Measurements from ENCODE around the gene MXRA7.

The MXRA7 gene

GRCh38 chr17:76697702-76698465 is 12.9 kb downstream of the MXRA7 start:
- H3K36me3 ChIP-seq (ENCODE audit: control insufficient read depth, insufficient read depth, low read length): no peaks in the 10 kb centered on the region
- no peak overlapping the region for H3K9ac ChIP-seq (ENCODE audit: low read length)
- no peaks in the 10 kb centered on the region for H3K9me3 ChIP-seq (ENCODE audit: control insufficient read depth, low read length)
- no peaks in the 10 kb centered on the region for H3K27me3 ChIP-seq (ENCODE audit: control insufficient read depth, insufficient read depth, low read length)
- peaks cover 6% of the 10 kb centered on the region for H3K4me1 ChIP-seq (ENCODE audit: control insufficient read depth, insufficient read depth, low read length)
- H3K4me3 ChIP-seq (ENCODE audit: low read length): no peak overlapping the region

- Histone ChIP-seq H3K4me1 (ENCODE audit: control insufficient read depth, insufficient read depth, low read length) (peaks cover 6% of the 10 kb centered on the region), H3K36me3 (ENCODE audit: control insufficient read depth, insufficient read depth, low read length) (no peaks in the 10 kb centered on the region), H3K9me3 (ENCODE audit: control insufficient read depth, low read length) (no peaks in the 10 kb centered on the region), H3K4me3 (ENCODE audit: low read length) (no peak overlapping the region), H3K9ac (ENCODE audit: low read length) (no peak overlapping the region), H3K27me3 (ENCODE audit: control insufficient read depth, insufficient read depth, low read length) (no peaks in the 10 kb centered on the region)
Measured at GRCh38 chr17:76696763-76697701, 13.7 kb downstream of the MXRA7 start.

- H3K9me3 ChIP-seq (ENCODE audit: control insufficient read depth, low read length): no peaks in the 10 kb centered on the region
- no peak overlapping the region for H3K9ac ChIP-seq (ENCODE audit: low read length)
- H3K27me3 ChIP-seq (ENCODE audit: control insufficient read depth, insufficient read depth, low read length): no peaks in the 10 kb centered on the region
- no peaks in the 10 kb centered on the region for H3K4me1 ChIP-seq (ENCODE audit: control insufficient read depth, insufficient read depth, low read length)
- no peaks in the 10 kb centered on the region for H3K36me3 ChIP-seq (ENCODE audit: control insufficient read depth, insufficient read depth, low read length)
- H3K4me3 ChIP-seq (ENCODE audit: low read length): no peak overlapping the region
Measured at GRCh38 chr17:76695059-76695831, 15.5 kb downstream of the MXRA7 start.

DNA sequence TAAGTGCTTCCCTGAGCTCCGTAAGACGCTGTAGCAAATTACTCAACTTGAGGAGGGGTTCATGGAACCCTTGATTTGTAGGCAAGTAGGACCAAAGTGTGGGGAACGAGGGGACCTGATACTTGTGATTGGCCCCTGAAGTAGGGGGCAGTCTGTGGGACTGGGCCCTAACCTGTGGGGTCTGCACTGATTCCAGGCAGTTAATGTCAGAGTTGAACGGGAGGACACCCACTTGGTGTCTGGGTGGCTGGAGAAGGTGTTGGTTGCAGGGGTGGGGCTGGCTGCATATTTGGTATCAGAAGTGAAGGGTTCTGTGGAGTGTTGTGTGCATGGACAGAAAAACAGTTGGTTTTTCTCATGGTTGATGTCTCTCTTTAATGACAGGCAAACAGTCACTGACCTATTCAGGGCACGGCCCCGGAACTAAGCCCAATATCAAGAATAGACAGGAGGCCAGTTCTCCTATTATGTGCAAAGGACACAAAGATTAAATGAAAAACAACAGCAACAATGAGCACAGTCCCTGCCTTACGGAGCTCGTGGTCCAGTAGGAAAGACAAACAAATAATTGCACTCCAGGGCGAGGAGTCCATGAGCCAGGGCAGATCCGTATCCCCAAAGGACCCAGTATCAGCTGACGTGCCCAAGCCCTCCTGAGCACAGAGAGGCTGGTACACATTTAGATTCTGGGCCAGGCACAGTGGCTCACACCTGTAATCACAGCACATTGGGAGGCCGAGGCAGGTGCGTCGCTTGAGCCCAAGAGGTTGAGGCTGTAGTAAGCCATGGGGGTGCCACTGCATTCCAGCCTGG is 19.2 kb downstream of the MXRA7 start:
- H3K9ac ChIP-seq (ENCODE audit: low read length): no peak overlapping the region
- no peak overlapping the region for H3K4me3 ChIP-seq (ENCODE audit: low read length)
- H3K27me3 ChIP-seq (ENCODE audit: control insufficient read depth, insufficient read depth, low read length): no peaks in the 10 kb centered on the region
- H3K9me3 ChIP-seq (ENCODE audit: control insufficient read depth, low read length): no peaks in the 10 kb centered on the region
- H3K36me3 ChIP-seq (ENCODE audit: control insufficient read depth, insufficient read depth, low read length): no peaks in the 10 kb centered on the region
- H3K4me1 ChIP-seq (ENCODE audit: control insufficient read depth, insufficient read depth, low read length): peaks cover 7% of the 10 kb centered on the region

GRCh38 chr17:76690596-76691280 is 20.0 kb downstream of the MXRA7 start:
- H3K4me1 ChIP-seq (ENCODE audit: control insufficient read depth, insufficient read depth, low read length): peaks cover 8% of the 10 kb centered on the region
- H3K36me3 ChIP-seq (ENCODE audit: control insufficient read depth, insufficient read depth, low read length): no peaks in the 10 kb centered on the region
- no peaks in the 10 kb centered on the region for H3K27me3 ChIP-seq (ENCODE audit: control insufficient read depth, insufficient read depth, low read length)
- H3K4me3 ChIP-seq (ENCODE audit: low read length): no peak overlapping the region
- no peaks in the 10 kb centered on the region for H3K9me3 ChIP-seq (ENCODE audit: control insufficient read depth, low read length)
- H3K9ac ChIP-seq (ENCODE audit: low read length): no peak overlapping the region

DNA sequence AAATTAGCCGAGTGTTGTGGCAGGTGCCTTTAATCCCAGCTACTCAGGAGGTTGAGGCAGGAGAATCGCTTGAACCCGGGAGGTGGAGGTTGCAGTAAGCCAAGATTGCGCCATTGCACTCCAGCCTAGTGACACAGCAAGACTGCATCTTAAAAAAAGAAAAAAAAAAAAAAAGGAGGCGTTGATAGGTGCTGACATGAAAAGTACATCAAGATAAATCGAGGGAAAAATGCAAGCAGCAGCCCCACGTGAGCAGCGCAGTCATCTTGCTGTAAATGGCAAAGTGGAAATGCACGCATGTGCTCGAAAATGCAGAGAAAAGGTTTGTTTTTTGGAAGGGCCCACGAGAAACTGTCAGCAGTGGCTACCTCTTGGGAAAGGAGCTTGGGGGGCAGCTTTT is 20.9 kb downstream of the MXRA7 start:
- Histone ChIP-seq H3K9me3 (ENCODE audit: control insufficient read depth, low read length) (no peaks in the 10 kb centered on the region), H3K4me1 (ENCODE audit: control insufficient read depth, insufficient read depth, low read length) (peaks cover 12% of the 10 kb centered on the region), H3K9ac (ENCODE audit: low read length) (no peak overlapping the region), H3K36me3 (ENCODE audit: control insufficient read depth, insufficient read depth, low read length) (no peaks in the 10 kb centered on the region), H3K27me3 (ENCODE audit: control insufficient read depth, insufficient read depth, low read length) (no peaks in the 10 kb centered on the region), H3K4me3 (ENCODE audit: low read length) (no peak overlapping the region)

GRCh38 chr17:76688165-76688622 is 22.6 kb downstream of the MXRA7 start:
- Histone ChIP-seq H3K4me3 (ENCODE audit: low read length) (no peak overlapping the region), H3K9ac (ENCODE audit: low read length) (peak overlapping the region; percentile 24), H3K9me3 (ENCODE audit: control insufficient read depth, low read length) (no peaks in the 10 kb centered on the region), H3K4me1 (ENCODE audit: control insufficient read depth, insufficient read depth, low read length) (peaks cover 12% of the 10 kb centered on the region), H3K27me3 (ENCODE audit: control insufficient read depth, insufficient read depth, low read length) (no peaks in the 10 kb centered on the region), H3K36me3 (ENCODE audit: control insufficient read depth, insufficient read depth, low read length) (no peaks in the 10 kb centered on the region)

GRCh38 chr17:76687298-76688164 is 23.2 kb downstream of the MXRA7 start:
- peak overlapping the region; percentile 24 for H3K9ac ChIP-seq (ENCODE audit: low read length)
- H3K27me3 ChIP-seq (ENCODE audit: control insufficient read depth, insufficient read depth, low read length): no peaks in the 10 kb centered on the region
- no peaks in the 10 kb centered on the region for H3K9me3 ChIP-seq (ENCODE audit: control insufficient read depth, low read length)
- H3K4me3 ChIP-seq (ENCODE audit: low read length): no peak overlapping the region
- no peaks in the 10 kb centered on the region for H3K36me3 ChIP-seq (ENCODE audit: control insufficient read depth, insufficient read depth, low read length)
- peaks cover 12% of the 10 kb centered on the region for H3K4me1 ChIP-seq (ENCODE audit: control insufficient read depth, insufficient read depth, low read length)

DNA sequence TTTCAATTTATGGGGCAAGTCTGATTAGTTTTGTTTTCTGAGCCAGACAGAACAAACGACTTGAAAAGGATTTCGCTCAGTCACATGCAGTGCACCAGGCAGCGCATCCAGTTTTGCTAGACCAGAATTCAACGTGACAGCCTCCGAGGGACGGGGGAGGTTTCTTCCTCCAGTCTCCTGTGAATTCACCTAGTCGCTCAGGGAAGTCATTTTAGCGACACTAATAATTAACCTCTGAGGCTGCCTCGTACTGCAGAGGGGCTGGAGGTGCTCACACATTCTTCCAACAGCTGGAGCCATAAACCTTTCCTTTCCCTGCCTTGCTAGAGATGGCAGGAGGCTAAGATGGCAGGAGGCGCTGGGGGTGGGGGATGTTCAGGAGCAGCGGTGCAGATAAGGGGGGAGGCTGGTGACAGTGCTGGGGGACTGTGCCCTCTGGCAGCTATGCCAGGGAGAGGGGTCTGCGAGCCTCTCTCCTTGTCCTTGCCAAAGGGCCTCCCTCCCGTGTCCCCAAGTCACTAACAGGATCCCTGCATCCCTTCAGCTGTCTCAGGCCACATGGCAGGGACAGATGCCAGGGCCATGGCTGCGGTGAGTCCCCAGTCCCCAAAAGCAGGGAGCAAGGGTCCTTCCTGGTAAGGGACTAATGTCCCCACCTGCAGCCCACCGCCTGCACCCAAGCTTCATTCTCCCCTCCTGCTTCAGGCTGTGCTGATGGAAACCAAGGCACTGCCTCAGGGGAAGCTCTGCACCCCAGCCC is 24.0 kb downstream of the MXRA7 start:
- Histone ChIP-seq H3K4me1 (ENCODE audit: control insufficient read depth, insufficient read depth, low read length) (peaks cover 20% of the 10 kb centered on the region), H3K9me3 (ENCODE audit: control insufficient read depth, low read length) (no peaks in the 10 kb centered on the region), H3K36me3 (ENCODE audit: control insufficient read depth, insufficient read depth, low read length) (no peaks in the 10 kb centered on the region), H3K27me3 (ENCODE audit: control insufficient read depth, insufficient read depth, low read length) (no peaks in the 10 kb centered on the region), H3K4me3 (ENCODE audit: low read length) (no peak overlapping the region), H3K9ac (ENCODE audit: low read length) (no peak overlapping the region)

- Histone ChIP-seq H3K9ac (ENCODE audit: low read length) (no peak overlapping the region), H3K9me3 (ENCODE audit: control insufficient read depth, low read length) (no peaks in the 10 kb centered on the region), H3K36me3 (ENCODE audit: control insufficient read depth, insufficient read depth, low read length) (no peaks in the 10 kb centered on the region), H3K27me3 (ENCODE audit: control insufficient read depth, insufficient read depth, low read length) (no peaks in the 10 kb centered on the region), H3K4me1 (ENCODE audit: control insufficient read depth, insufficient read depth, low read length) (peaks cover 29% of the 10 kb centered on the region), H3K4me3 (ENCODE audit: low read length) (no peak overlapping the region)
Measured at GRCh38 chr17:76685846-76686245, 24.9 kb downstream of the MXRA7 start.

Data from mucosa of stomach (tissue), 1 donor.